HG03103 (cell line): ENCODE results near the gene TNPO3.
"Not testable (repeated sequence)": the region's sequence is repeated elsewhere in the genome, so short reads cannot be mapped to it uniquely, and the experiment has no call there.

ENCODE experiments used
- ATAC-seq: cut with Tn5 transposase; IDR thresholded peaks from one replicate; pipeline ENCODE4 v1.9.1; 2021; ENCODE audit warnings: low read depth; ENCODE audit not compliant: unreplicated experiment

TNPO3 gene

DNA sequence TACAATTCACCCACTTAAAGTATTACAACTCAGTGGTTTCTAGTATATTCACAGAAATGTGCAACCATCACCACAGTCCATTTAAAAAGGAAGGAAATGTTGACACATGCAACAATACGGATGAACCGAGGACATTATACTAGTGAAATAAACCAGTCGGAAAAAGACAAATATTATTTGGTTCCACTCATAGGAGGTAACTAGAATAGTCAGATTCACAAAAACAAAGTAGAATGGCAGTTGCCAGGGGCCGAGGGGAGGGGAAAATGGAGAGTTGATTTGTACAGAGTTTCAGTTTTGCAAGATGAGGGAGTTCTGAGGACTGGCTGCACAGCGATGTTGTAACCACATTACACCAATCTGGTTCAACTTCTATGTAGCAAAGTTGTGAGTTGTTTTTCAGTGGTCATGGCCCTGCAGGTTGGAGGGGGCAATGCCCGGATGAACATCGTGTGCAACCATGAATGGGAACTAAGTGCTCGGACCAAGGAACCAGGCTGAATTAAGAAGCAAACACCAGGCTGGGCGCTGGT lies 17.6 kb upstream of the TNPO3 start:
- no peak for ATAC-seq

DNA sequence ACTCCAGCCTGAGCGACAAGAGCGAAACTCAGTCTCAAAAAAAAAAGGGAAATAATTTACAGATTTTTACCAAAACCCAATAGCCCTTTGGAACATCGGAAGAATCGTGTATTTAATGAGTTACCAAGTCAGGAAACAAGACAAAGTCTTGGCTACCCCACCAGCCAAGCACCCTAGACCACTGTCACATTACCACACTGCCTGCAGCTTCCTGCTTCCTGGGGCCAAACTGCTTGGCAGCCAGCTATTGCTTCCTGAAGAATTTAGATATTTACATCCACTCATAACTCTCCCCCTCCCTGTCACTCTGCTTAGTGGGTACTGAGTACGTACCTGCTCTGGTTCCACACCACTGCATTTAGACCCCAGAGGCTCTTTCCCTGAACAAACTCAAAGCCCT lies 14.1 kb upstream of the TNPO3 start:
- ATAC-seq, result no peak

DNA sequence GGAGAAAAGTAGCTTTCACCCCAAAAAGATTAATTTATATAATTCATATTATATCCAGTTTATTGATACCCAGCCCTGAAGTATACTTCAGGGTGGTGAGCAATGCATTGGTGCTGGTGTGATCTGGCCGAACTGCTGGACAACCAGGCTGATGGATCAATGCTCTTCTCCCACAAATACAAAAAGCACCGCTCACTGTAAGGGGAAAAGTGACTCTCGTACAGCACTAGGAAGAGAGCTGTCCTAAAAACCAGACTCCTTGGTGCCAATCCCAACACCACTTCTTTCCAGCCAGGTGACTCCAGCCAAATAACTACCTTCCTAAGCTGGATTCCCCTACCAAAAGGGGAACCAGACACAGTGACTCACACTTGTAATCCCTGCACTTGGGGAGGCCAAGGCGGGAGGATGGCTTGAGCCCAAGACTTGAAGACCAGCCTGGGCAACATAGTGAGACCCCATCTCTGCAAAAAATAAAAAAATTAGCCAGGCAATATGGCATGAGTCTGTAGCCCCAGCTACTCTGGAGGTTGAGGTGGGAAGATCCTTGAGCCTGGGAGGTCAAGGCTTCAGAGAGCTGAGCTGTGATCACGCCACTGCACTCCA lies 13.1 kb upstream of the TNPO3 start:
- ATAC-seq, result no peak

DNA sequence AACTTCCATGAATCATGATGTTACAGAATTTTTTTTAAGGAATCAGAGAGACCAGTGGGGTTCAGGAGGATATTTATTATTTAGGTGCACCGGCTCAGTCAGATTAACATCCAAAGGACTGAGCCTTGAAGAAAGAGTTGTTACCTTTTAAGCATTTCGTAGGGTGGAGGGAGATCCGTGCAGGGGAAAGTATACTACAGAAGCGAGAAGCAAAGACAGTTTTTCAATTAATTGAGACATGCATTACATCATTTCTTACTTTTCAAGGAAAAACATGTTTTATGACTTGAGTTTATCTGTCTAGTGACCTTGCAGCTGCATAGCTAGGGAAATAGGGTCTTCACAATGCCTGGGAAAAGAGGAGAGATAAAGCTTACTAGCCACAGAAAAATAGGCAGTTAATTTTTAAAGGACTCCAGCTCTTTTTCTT lies 12.2 kb upstream of the TNPO3 start:
- not testable (repeated sequence) for ATAC-seq

DNA sequence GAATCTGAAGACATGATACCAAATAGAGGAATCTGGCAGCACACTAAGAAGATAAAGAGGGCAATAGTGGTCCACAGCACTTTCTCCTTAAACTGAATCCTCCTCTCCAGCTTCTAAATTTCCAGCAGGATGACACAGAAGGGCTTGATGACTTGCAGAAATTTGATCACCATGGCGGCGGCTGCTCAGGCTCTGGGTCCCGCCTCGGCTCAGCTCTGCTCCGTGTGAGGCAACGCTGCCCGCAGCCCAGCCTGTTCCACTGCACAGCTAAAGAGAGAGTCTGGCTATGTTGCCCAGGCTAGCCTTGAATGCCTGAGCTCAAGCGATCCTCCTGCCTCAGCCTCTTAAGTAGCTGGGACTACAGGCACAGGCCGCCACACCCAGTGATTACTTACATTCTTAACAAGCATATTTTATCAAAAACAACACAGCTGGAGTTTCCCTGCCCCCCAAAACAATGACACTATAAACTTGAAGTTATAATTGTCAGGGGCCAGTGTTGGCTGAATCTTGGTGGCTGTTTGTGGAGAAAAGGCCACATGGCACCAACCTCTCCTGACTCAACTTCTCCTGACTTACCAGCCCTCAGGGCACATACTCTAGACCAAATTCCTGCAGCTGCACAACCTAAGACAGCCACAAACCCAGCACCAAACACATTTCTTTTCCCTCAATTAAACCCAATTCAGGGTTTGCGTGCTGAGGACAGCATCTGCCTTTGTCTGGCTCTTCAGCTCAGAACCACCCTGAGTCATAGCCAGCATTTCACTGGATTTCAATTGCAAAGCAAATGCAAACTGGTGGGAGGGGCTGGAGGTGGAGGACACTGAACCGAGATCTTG lies 11.6 kb upstream of the TNPO3 start:
- no peak for ATAC-seq

DNA sequence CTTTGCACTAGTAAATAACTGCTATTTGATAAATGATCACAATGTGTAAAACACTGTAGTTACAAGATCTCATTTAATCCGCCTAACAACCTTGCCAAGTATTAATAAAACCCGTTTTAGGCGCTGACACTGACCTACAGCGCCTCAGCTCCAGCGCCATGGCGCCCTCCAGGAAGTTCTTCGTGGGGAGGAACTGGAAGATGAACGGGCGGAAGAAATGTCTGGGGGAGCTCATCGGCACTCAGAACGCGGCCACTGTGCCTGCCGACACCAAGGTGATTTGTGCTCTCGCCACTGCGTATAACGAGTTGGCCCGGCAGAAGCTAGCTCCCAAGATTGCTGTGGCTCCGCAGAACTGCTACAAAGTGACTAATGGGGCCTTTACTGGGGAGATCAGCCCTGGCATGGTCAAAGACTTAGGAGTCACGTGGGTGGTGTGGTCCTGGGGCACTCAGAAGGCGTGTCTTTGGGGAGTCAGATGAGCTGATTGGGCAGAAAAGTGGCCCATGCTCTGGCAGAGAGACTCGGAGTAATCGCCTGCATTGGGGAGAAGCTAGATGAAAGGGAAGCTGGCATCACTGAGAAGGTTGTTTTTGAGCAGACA lies 1.1 kb upstream of the TNPO3 start:
- ATAC-seq, result no peak

DNA sequence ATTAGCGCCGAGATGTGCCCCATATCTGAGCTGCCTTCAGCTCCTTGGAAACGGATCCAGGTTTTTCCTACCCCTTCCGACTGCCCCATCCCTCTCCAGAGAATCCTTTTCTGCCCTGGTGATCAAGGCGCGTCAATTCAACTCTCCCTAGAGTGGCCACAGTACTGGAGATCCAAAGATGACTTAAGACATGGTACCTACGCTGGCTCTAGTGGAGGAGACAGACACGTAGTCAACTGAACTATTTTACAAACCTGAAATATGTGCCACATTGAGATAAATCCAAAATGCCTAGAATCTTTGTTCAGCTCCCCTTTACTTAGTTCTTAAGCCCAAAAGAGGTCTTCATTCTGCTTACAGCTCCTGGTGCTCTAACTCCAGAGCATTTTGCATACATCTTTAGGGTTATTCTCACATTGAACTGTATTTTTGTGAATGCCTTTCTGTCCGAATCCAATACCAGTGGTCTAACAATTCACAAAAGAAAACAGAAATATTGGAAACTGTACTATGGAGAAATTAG lies 444 bp upstream of the TNPO3 start:
- peak; percentile 20 for ATAC-seq

DNA sequence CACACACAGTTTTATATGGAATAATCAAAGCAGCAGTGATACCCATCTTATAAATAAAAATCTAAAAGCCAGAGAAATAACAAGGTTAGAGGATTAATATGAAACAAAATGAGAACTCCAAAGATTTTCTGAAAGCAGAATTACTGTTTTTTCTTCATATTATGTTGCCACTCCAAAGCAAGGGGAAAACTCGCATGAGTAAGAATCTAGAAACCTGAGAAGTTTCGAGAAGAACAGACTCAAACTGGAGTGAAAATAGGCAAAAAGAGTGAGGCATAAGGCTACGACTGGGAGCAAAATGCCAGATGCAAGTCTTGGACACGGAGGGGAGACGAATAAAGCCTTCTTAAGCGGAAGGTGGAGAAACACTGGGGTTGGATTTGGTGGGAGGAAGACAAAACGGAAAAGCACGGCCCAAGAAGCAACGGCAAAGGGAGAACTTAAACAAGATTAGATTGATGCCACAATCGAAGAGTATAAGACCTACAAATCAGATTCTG lies 923 bp downstream of the TNPO3 start:
- no peak for ATAC-seq

DNA sequence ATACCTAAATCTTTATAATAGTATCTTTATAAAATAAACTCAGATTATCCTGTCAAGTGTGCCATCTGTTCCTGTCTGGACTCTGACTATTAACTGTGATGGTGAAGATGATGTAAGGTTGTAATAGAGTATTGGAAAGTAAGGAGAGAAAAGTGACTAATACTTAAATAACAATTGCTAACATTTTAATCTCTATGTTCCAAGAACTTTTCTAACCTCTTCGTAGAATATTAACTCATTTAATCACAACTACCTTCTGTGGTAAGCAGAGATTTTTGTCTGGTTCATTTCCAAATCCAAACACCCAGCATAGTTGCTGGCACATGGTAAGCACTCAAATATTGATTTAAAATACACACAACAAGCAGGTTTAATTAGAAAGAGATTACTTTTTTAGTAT lies 2.5 kb downstream of the TNPO3 start:
- ATAC-seq, result no peak

DNA sequence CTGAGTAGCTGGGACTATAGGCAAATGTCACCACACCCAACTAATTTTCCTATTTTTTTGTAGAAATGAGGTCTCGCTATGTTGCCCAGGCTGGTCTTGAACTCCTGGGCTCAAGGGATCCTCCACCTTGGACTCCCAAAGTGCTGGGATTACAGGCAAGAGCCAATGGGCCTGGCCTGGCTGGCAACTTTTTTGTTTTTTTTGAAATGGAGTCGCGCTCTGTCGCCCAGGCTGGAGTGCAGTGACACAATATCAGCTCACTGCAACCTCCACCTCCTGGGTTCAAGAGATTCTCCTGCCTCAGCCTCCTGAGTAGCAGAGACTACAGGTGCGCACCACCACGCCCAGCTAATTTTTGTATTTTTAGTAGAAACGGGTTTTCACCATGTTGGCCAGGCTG lies 3.5 kb downstream of the TNPO3 start:
- not testable (repeated sequence) for ATAC-seq

DNA sequence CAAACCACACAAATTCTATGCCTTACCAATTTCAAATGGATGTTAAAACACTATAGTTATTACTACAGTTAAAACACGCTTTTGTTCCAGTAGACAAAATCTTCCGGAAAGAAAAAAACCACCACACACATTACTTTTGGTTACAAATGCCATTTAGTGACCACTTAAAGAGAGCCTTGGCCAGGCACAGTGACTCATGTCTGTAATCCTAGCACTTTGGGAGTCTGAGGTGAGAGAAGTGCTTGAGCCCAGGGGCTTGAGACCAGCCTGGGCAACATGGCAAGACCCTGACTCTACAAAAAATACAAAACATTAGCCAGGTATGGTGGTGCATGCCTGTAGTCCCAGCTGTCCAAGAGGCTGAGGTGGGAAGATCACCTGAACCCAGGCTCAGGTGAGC lies 7.2 kb downstream of the TNPO3 start:
- ATAC-seq, result no peak

DNA sequence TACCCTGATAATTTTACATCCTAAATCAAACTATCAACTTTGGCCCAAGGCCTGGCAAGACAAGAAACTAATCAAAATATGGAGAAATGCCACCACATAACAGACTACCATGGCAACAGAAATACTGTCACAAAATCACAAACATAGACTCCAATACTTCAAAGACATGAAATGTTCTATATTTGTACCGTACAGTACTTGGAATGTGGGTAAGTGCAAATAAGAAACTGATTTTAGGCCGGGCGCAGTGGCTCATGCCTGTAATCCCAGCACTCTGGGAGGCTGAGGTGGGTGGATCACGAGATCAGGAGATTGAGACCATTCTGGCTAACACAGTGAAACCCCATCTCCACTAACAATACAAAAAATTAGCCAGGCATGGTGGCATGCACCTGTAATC lies 9.2 kb downstream of the TNPO3 start:
- ATAC-seq, result no peak

DNA sequence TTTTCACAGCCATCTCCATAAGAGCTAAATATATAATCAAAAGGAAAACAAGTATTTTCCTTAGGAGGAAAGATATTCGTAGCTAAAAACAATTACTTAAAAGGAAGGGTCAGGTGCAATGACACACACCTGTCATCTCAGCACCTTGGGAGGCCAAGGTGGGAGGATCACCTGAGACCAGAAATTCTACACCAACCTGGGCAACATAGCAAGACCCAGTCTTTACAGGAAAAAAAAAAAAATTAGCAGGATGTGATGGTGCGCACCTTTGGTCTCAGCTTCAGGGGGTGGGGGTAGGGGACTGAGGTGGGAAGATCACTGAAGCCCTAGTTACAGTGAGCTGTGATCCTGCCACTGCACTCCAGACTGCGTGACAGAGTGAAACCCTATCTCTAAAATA lies 11.9 kb downstream of the TNPO3 start:
- ATAC-seq, result no peak

DNA sequence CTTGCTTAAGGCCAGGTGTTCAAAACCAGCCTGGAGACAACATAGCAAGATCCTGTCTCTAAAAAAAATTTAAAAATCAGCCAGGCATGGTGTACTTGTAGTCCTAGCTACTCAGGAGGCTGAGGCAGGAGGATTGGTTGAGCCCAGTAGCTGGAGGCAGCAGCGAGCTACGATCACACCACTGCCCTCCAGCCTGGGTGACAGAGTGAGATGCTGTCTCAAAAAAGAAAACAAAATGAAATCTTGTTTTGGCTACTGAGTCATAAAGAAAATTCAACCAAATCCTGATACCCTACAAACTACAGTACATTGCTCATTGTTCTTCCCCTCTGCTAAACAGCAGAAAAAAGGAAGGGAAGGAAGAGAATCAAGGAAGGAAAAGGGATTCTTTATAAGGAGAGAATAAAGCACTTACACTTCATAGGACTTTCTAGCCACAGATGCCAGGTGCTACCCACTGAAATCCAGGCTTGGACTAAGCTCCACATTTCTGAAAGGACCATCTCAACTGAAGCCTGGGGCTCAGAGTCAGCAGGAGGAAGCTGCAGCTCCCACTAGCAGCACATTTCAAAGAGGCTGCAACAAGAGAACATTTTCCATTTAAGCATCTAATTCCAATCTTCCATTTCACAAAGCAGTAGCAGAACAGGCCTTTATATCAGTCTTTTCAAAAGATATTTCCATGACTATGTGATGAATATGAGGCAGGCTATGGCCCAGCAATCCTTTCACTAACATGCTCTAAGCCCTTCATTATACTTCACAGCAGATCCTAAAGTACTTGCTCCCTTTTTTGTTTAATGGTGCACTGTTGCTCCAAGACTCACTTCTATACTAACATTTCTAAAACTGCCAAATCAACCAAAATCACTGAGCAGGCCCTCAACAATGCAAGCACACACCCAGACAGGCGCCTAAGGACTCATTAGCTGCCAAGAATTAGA lies 13.5 kb downstream of the TNPO3 start:
- no peak for ATAC-seq

DNA sequence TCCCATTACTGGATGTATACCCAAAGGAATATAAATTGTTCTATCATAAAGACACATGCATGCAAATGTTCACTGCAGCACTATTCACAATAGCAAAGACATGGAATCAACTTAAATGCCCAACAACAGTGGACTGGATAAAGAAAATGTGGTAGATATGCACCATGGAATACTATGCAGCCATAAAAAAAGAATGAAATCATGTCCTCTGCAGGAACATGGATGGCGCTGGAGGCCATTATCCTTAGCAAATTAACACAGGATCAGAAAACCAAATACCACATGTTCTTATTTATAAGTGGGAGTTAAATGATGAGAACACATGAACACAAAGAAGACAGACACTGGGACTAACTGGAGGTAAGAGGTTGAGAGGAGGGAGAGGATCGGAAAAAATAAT lies 16.4 kb downstream of the TNPO3 start:
- not testable (repeated sequence) for ATAC-seq

DNA sequence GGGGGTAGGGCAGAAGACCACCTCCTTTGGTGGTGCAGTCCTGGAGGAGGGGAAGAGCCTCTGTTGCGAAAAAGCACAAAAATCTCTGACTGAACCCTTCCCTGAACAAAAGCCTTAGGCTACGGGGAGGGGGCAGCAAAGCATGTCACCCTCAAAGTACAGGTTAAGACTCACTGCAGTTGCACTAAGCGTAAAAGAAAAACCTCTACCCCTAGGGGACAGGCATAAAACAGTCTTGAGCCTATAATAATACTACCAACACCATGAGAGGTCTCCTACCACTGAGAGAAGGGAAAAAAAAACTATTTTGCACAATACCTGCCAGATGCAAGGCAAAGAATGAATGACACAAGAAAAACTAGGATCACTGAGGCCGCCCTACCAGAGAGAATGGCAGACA lies 17.3 kb downstream of the TNPO3 start:
- no peak for ATAC-seq

DNA sequence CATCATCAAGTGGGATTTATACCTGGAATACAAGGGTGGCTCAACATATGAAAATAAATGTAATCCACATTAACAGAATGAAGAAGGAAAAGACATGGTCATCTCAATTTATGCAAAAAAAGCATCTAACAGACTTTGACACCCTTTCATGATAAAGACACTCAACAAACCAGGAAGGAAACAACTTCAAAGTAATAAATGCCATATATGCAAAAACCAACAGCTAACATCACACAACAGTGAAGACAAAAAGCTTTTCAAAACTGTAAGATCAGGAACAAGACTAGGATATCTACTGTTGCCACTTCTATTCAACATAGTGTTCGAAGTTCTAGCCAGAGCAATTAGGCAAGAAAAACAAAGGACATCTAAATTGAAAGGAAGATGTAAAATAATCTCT lies 22.9 kb downstream of the TNPO3 start:
- no peak for ATAC-seq

DNA sequence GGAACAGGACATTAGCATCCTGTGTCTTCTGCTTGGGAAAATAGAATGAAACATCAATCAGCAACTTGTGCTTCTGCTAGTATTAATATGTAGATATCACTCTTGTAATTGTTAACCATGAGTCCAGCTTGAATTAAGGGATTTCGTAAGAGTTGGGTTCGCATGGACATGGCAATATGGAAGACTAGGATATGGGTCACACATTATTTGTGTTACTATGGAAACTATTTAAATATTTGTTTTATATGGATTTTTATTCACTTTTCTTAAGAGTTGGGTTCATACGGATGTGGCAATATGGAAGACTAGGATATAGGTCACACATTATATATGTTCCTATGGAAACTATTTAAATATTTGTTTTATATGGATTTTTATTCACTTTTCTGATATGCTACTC lies 24.5 kb downstream of the TNPO3 start:
- no peak for ATAC-seq

DNA sequence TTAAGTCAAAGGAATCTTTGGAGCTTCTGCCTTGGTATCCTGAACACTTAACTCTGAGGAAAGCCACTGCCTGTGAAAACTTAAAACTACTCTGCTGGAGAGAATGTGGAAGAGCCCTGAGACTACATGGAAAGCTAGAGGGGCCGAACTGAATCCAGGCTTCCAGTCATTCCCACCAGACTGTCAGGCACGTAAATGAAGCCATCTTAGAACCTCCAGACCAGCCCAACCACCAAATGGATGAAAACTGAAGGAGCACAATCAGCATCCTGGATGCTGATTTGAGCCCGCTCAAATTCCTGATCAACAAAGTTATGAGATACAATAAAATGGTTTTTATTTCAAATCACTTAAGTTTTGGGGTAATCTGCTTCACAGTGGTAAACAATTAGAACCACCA lies 30.8 kb downstream of the TNPO3 start:
- ATAC-seq, result no peak

DNA sequence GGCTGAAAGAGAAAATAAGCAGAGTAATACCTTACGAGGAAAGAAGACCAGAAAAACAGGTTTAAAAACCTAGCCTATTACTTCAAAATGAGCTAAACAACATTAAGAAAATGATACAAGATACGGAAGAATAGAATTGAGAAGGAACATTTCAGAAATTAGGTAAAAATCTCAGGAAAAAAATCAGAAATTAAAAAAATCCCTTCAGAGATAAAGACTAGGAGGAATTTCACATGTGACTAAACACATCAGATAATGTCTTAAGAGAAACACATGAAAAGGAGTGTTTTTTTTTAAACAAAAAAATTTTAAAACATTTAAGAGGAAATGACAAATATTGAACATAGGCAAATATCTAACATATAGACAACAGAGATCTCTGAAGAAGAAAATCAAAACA lies 33.3 kb downstream of the TNPO3 start:
- ATAC-seq, result no peak
